ENCODE measurements around the gene KIN.

The KIN gene
- 7.6 to 12.0 (median 11.8) reads per million in 3 donors for total RNA-seq

- H3K4me1 ChIP-seq (ENCODE audit: control insufficient read depth, insufficient read depth, low read length, poor library complexity, severe bottlenecking), result peaks cover 18% of the 10 kb centered on the region
- H3K27ac ChIP-seq (ENCODE audit: insufficient read depth, low read length, poor library complexity, severe bottlenecking), result peak within 1 kb of the TSS; percentile 75
- no peaks in the 10 kb centered on the region for H3K27me3 ChIP-seq (replicated peaks; ENCODE audit: control insufficient read depth, insufficient read depth, low read length, poor library complexity, severe bottlenecking)
- DNase-seq, result peak; percentile 95 to 97 (median 95)
- peak within 1 kb of the TSS; percentile 91 for H3K4me3 ChIP-seq (ENCODE audit: insufficient read depth, low read depth, low read length, poor library complexity, severe bottlenecking)
- peaks cover 5% of the 10 kb centered on the region for H3K36me3 ChIP-seq (ENCODE audit: control insufficient read depth, insufficient read depth, low read length)
- no peaks in the 10 kb centered on the region for H3K9me3 ChIP-seq (ENCODE audit: control insufficient read depth, low read length)
Observed at GRCh38 chr10:7787857-7788638, at the start of gene KIN, which contains the start of gene ATP5F1C. Gene KIN, minus strand, starts transcription at chr10:7787993. Its CDS starts 60 bp downstream, at chr10:7787933. Gene ATP5F1C, plus strand, starts transcription at chr10:7788177. Its CDS starts 31 bp downstream, at chr10:7788208.

- H3K27ac ChIP-seq (ENCODE audit: insufficient read depth, low read length, poor library complexity, severe bottlenecking), result no peak overlapping the region
- no peaks in the 10 kb centered on the region for H3K9me3 ChIP-seq (ENCODE audit: control insufficient read depth, low read length)
- H3K4me3 ChIP-seq (ENCODE audit: insufficient read depth, low read depth, low read length, poor library complexity, severe bottlenecking), result no peak overlapping the region
- H3K36me3 ChIP-seq (ENCODE audit: control insufficient read depth, insufficient read depth, low read length), result peaks cover 8% of the 10 kb centered on the region
- DNase-seq, result no peak
- H3K4me1 ChIP-seq (ENCODE audit: control insufficient read depth, insufficient read depth, low read length, poor library complexity, severe bottlenecking), result no peaks in the 10 kb centered on the region
- no peaks in the 10 kb centered on the region for H3K27me3 ChIP-seq (replicated peaks; ENCODE audit: control insufficient read depth, insufficient read depth, low read length, poor library complexity, severe bottlenecking)
Observed at GRCh38 chr10:7836571-7836970, 48.8 kb upstream of the KIN start.

- no peak for DNase-seq
- no peaks in the 10 kb centered on the region for H3K9me3 ChIP-seq (ENCODE audit: control insufficient read depth, low read length)
Observed at GRCh38 chr10:7834262-7834661, 46.5 kb upstream of the KIN start.

GRCh38 chr10:7833210-7833609, 45.4 kb upstream of the KIN start:
- H3K36me3 ChIP-seq (ENCODE audit: control insufficient read depth, insufficient read depth, low read length), result peaks cover 6% of the 10 kb centered on the region
- no peak for DNase-seq

More at GRCh38 chr10:7834262-7834661, 46.5 kb upstream of the KIN start:
- H3K36me3 ChIP-seq (ENCODE audit: control insufficient read depth, insufficient read depth, low read length), result peaks cover 6% of the 10 kb centered on the region
- H3K4me3 ChIP-seq (ENCODE audit: insufficient read depth, low read depth, low read length, poor library complexity, severe bottlenecking), result no peak overlapping the region
- H3K27ac ChIP-seq (ENCODE audit: insufficient read depth, low read length, poor library complexity, severe bottlenecking), result no peak overlapping the region
- H3K4me1 ChIP-seq (ENCODE audit: control insufficient read depth, insufficient read depth, low read length, poor library complexity, severe bottlenecking), result no peaks in the 10 kb centered on the region
- no peaks in the 10 kb centered on the region for H3K27me3 ChIP-seq (replicated peaks; ENCODE audit: control insufficient read depth, insufficient read depth, low read length, poor library complexity, severe bottlenecking)

GRCh38 chr10:7832060-7832459, 44.3 kb upstream of the KIN start:
- Histone ChIP-seq H3K4me3 (ENCODE audit: insufficient read depth, low read depth, low read length, poor library complexity, severe bottlenecking) (no peak overlapping the region), H3K27ac (ENCODE audit: insufficient read depth, low read length, poor library complexity, severe bottlenecking) (no peak overlapping the region), H3K27me3 (replicated peaks; ENCODE audit: control insufficient read depth, insufficient read depth, low read length, poor library complexity, severe bottlenecking) (no peaks in the 10 kb centered on the region), H3K4me1 (ENCODE audit: control insufficient read depth, insufficient read depth, low read length, poor library complexity, severe bottlenecking) (no peaks in the 10 kb centered on the region), H3K36me3 (ENCODE audit: control insufficient read depth, insufficient read depth, low read length) (peaks cover 6% of the 10 kb centered on the region), H3K9me3 (ENCODE audit: control insufficient read depth, low read length) (no peaks in the 10 kb centered on the region)
- no peak for DNase-seq

More at GRCh38 chr10:7833210-7833609, 45.4 kb upstream of the KIN start:
- Histone ChIP-seq H3K27me3 (replicated peaks; ENCODE audit: control insufficient read depth, insufficient read depth, low read length, poor library complexity, severe bottlenecking) (no peaks in the 10 kb centered on the region), H3K27ac (ENCODE audit: insufficient read depth, low read length, poor library complexity, severe bottlenecking) (no peak overlapping the region), H3K4me3 (ENCODE audit: insufficient read depth, low read depth, low read length, poor library complexity, severe bottlenecking) (no peak overlapping the region), H3K9me3 (ENCODE audit: control insufficient read depth, low read length) (no peaks in the 10 kb centered on the region), H3K4me1 (ENCODE audit: control insufficient read depth, insufficient read depth, low read length, poor library complexity, severe bottlenecking) (no peaks in the 10 kb centered on the region)

GRCh38 chr10:7829289-7829834, 41.6 kb upstream of the KIN start:
- H3K36me3 ChIP-seq (ENCODE audit: control insufficient read depth, insufficient read depth, low read length), result peaks cover 13% of the 10 kb centered on the region

GRCh38 chr10:7826971-7827370, 39.2 kb upstream of the KIN start:
- no peaks in the 10 kb centered on the region for H3K4me1 ChIP-seq (ENCODE audit: control insufficient read depth, insufficient read depth, low read length, poor library complexity, severe bottlenecking)
- no peaks in the 10 kb centered on the region for H3K9me3 ChIP-seq (ENCODE audit: control insufficient read depth, low read length)
- H3K27ac ChIP-seq (ENCODE audit: insufficient read depth, low read length, poor library complexity, severe bottlenecking), result no peak overlapping the region
- H3K36me3 ChIP-seq (ENCODE audit: control insufficient read depth, insufficient read depth, low read length), result peaks cover 16% of the 10 kb centered on the region
- H3K27me3 ChIP-seq (replicated peaks; ENCODE audit: control insufficient read depth, insufficient read depth, low read length, poor library complexity, severe bottlenecking), result no peaks in the 10 kb centered on the region
- no peak overlapping the region for H3K4me3 ChIP-seq (ENCODE audit: insufficient read depth, low read depth, low read length, poor library complexity, severe bottlenecking)
- no peak for DNase-seq

More at GRCh38 chr10:7829289-7829834, 41.6 kb upstream of the KIN start:
- no peak for DNase-seq
- no peaks in the 10 kb centered on the region for H3K4me1 ChIP-seq (ENCODE audit: control insufficient read depth, insufficient read depth, low read length, poor library complexity, severe bottlenecking)
- no peak overlapping the region for H3K27ac ChIP-seq (ENCODE audit: insufficient read depth, low read length, poor library complexity, severe bottlenecking)
- H3K27me3 ChIP-seq (replicated peaks; ENCODE audit: control insufficient read depth, insufficient read depth, low read length, poor library complexity, severe bottlenecking), result no peaks in the 10 kb centered on the region
- no peaks in the 10 kb centered on the region for H3K9me3 ChIP-seq (ENCODE audit: control insufficient read depth, low read length)
- H3K4me3 ChIP-seq (ENCODE audit: insufficient read depth, low read depth, low read length, poor library complexity, severe bottlenecking), result no peak overlapping the region

GRCh38 chr10:7824251-7824650, 36.5 kb upstream of the KIN start:
- Histone ChIP-seq H3K36me3 (ENCODE audit: control insufficient read depth, insufficient read depth, low read length) (peaks cover 19% of the 10 kb centered on the region), H3K4me3 (ENCODE audit: insufficient read depth, low read depth, low read length, poor library complexity, severe bottlenecking) (no peak overlapping the region), H3K9me3 (ENCODE audit: control insufficient read depth, low read length) (no peaks in the 10 kb centered on the region), H3K4me1 (ENCODE audit: control insufficient read depth, insufficient read depth, low read length, poor library complexity, severe bottlenecking) (peaks cover 10% of the 10 kb centered on the region), H3K27ac (ENCODE audit: insufficient read depth, low read length, poor library complexity, severe bottlenecking) (no peak overlapping the region), H3K27me3 (replicated peaks; ENCODE audit: control insufficient read depth, insufficient read depth, low read length, poor library complexity, severe bottlenecking) (no peaks in the 10 kb centered on the region)
- DNase-seq, result no peak

GRCh38 chr10:7819121-7819460, 31.3 kb upstream of the KIN start:
- H3K27ac ChIP-seq (ENCODE audit: insufficient read depth, low read length, poor library complexity, severe bottlenecking), result peak overlapping the region; percentile 70
- H3K27me3 ChIP-seq (replicated peaks; ENCODE audit: control insufficient read depth, insufficient read depth, low read length, poor library complexity, severe bottlenecking), result no peaks in the 10 kb centered on the region

More at GRCh38 chr10:7819121-7819460, 31.3 kb upstream of the KIN start:
- Histone ChIP-seq H3K4me1 (ENCODE audit: control insufficient read depth, insufficient read depth, low read length, poor library complexity, severe bottlenecking) (peaks cover 19% of the 10 kb centered on the region), H3K9me3 (ENCODE audit: control insufficient read depth, low read length) (no peaks in the 10 kb centered on the region), H3K36me3 (ENCODE audit: control insufficient read depth, insufficient read depth, low read length) (peaks cover 3% of the 10 kb centered on the region), H3K4me3 (ENCODE audit: insufficient read depth, low read depth, low read length, poor library complexity, severe bottlenecking) (peak overlapping the region; percentile 97)
- no peak for DNase-seq

Measured in effector memory CD4-positive, alpha-beta T cell (primary cell).